HepG2 (cell line): ENCODE results near the gene RASL10B. TPM values are rescaled to one million over a fixed set of nuclear protein-coding genes. Genes with fewer than 3 reads are reported as not detected.

Source experiments
- ATAC-seq: fragments of 200-7000 bp; cut with Tn5 transposase; 3 replicates; pipeline ENCODE4 v1.9.1; 2020; ENCODE audit warnings: mild to moderate bottlenecking, moderate library complexity
- BruUV-seq: library from RNA; stranded (reverse); fragments of 400-500 nt; replicated peaks from 2 replicates; lab custom pipeline; 2021; lab: Mats Ljungman, UMichigan
- CTCF ChIA-PET: fragments of 300-600 bp; formaldehyde crosslinking; extraction: SDS; loops from one replicate; lab custom pipeline; 2021; ENCODE audit warnings: low total read pairs, inconsistent platforms, low intra/inter-chr PET ratio; lab: Yijun Ruan, JAX
- POLR2A ChIA-PET: fragments of 350-600 bp; sonication (Branson Sonifier 250); formaldehyde crosslinking; loops from one replicate; lab custom pipeline; 2020; ENCODE audit warnings: antibody characterized with exemption, inconsistent platforms; lab: Yijun Ruan, JAX
- DNase-seq: peaks from one replicate; pipeline ENCODE4 v3.0.0-alpha.2; 2015; ENCODE audit warnings: low spot score
- FAIRE-seq: peaks from 3 replicates; lab custom pipeline; 2011; peaks lifted over from hg19 to GRCh38; lab: Jason Lieb, UNC
- H2AFZ ChIP-seq: one replicate; pipeline ENCODE4 v1.6.1; 2011; ENCODE audit warnings: low read length, inconsistent platforms
- H3K27ac ChIP-seq: fragments of 300-600 bp; 3 replicates; pipeline ENCODE4 v1.8.0; 2011; ENCODE audit warnings: mixed run types, mild to moderate bottlenecking, mixed read lengths, low read length, inconsistent platforms; ENCODE audit not compliant: insufficient read depth; ENCODE audit errors: extremely low read length
- H3K27me3 ChIP-seq, 2 experiments: fragments of 200-600 bp in 1 of 2; 2 replicates in 1 of 2; 3 replicates in 1 of 2; pipeline versions ENCODE4 v1.6.0 to v1.8.0; 2011; ENCODE audit warnings: low read length in 2 of 2, mild to moderate bottlenecking in 2 of 2, moderate library complexity in 2 of 2, inconsistent platforms in 1 of 2; ENCODE audit not compliant: insufficient read depth in 2 of 2, control insufficient read depth in 1 of 2
- H3K36me3 ChIP-seq, 2 experiments: fragments of 200-600 bp in 1 of 2; replicated peaks in 1 of 2; 2 replicates in 1 of 2; 3 replicates in 1 of 2; pipeline versions ENCODE4 v1.5.1 to v1.8.0; 2011; ENCODE audit warnings: low read length in 2 of 2, inconsistent platforms in 1 of 2; ENCODE audit not compliant: insufficient read depth in 2 of 2, control insufficient read depth in 1 of 2
- H3K4me1 ChIP-seq: 2 replicates; pipeline ENCODE4 v1.5.1; 2012; ENCODE audit warnings: low read length, inconsistent platforms; ENCODE audit not compliant: insufficient read depth
- H3K4me2 ChIP-seq: 2 replicates; pipeline ENCODE4 v1.6.0; 2011; ENCODE audit warnings: low read depth, low read length, inconsistent platforms
- H3K4me3 ChIP-seq, 3 experiments: fragments of 200-600 bp in 1 of 3; sonication (generic), shearing (Covaris generic) in 1 of 3; replicated peaks in 1 of 3; 2 replicates each; pipeline ENCODE4 v1.5.1; 2011 to 2016; ENCODE audit warnings: low read length in 3 of 3, inconsistent platforms in 2 of 3, low read depth in 2 of 3, mild to moderate bottlenecking in 2 of 3, control low read depth in 1 of 3, mixed read lengths in 1 of 3; ENCODE audit not compliant: insufficient read depth in 1 of 3
- H3K79me2 ChIP-seq: one replicate; pipeline ENCODE4 v1.6.1; 2011; ENCODE audit warnings: low read length, inconsistent platforms; ENCODE audit not compliant: insufficient read depth
- H3K9ac ChIP-seq: 2 replicates; pipeline ENCODE4 v1.6.0; 2011; ENCODE audit warnings: mild to moderate bottlenecking, low read depth, low read length, inconsistent platforms; ENCODE audit not compliant: insufficient read depth
- H3K9me3 ChIP-seq: 2 replicates; pipeline ENCODE4 v1.5.1; 2012; ENCODE audit warnings: mild to moderate bottlenecking, low read length
- H4K20me1 ChIP-seq: 2 replicates; pipeline ENCODE4 v1.6.0; 2011; ENCODE audit warnings: inconsistent platforms, mild to moderate bottlenecking, low read length, moderate library complexity; ENCODE audit not compliant: insufficient read depth
- HNF4A ChIP-seq: sonication (generic); formaldehyde crosslinking; IDR thresholded peaks from 2 replicates; pipeline ENCODE4 v1.4.0; 2020; ENCODE audit warnings: missing genetic modification reagents
- RBM39 ChIP-seq: fragments of 200-400 bp; formaldehyde crosslinking; IDR thresholded peaks from one replicate; pipeline ENCODE4 v1.6.1; 2018; ENCODE audit warnings: antibody characterized with exemption, mild to moderate bottlenecking, low read depth, low read length; ENCODE audit not compliant: poor library complexity, severe bottlenecking
- ZFY ChIP-seq: sonication (generic); formaldehyde crosslinking; IDR thresholded peaks from 2 replicates; pipeline ENCODE4 v1.4.0; 2020; ENCODE audit warnings: missing genetic modification reagents
- ZNF3 ChIP-seq: IDR thresholded peaks from 2 replicates; pipeline ENCODE4 v1.7.0; 2017; ENCODE audit warnings: inconsistent platforms
- ZNF33A ChIP-seq: sonication (generic); formaldehyde crosslinking; IDR thresholded peaks from 2 replicates; pipeline ENCODE4 v1.5.1; 2020; ENCODE audit warnings: missing genetic modification reagents, mild to moderate bottlenecking, moderate library complexity, borderline replicate concordance
- WGBS: methylation state at CpG from one replicate; pipeline ENCODE4 v1.1.6; 2017; ENCODE audit warnings: low lambda C conversion rate; 5-methylcytosine and 5-hydroxymethylcytosine counted together
- in situ Hi-C: cut with HindIII; loops from 2 replicates; pipeline ENCODE4 v1.10.0; 2017; ENCODE audit warnings: low pct_unique_long_range_greater_than_20kb; ENCODE audit not compliant: extremely low pct_ligation_motif_present
- intact Hi-C: fragments of 100-400 bp; cut with micrococcal nuclease; formaldehyde crosslinking; loops from one replicate; pipeline ENCODE4 v1.10.0; 2022; ENCODE audit not compliant: unreplicated experiment
- polyA plus RNA-seq, 8 experiments: library from polyadenylated mRNA; depleted of rRNA in 3 of 8; stranded (reverse) in 7 of 8; unstranded in 1 of 8; fragments of >200 nt; fragmentation: Illumina TruSeq in 4 of 8; extraction: Trizol in 4 of 8; gene quantifications; 2 replicates each; pipeline versions ENCODE4 v1.2.1 to v1.2.3, GENCODE V29; 2011 to 2016; ENCODE audit warnings: low read depth in 4 of 8, missing spikeins in 1 of 8, mixed read lengths in 1 of 8; ENCODE audit not compliant: insufficient read depth in 1 of 8
- total RNA-seq, 5 experiments: library from RNA; depleted of rRNA; stranded (reverse); fragments of >200 nt; fragmentation: Illumina TruSeq; extraction: Trizol; gene quantifications; 2 replicates each; pipeline ENCODE4 v1.2.3, GENCODE V29; 2016; ENCODE audit warnings: low read depth in 1 of 5
- TF ChIP-seq, protein P1 (sequence below): sonication (generic); formaldehyde crosslinking; IDR thresholded peaks from 2 replicates; pipeline ENCODE4 v1.4.0; 2020; ENCODE audit warnings: missing genetic modification reagents
- TF ChIP-seq, protein P2 (sequence below): sonication (generic); formaldehyde crosslinking; IDR thresholded peaks from 2 replicates; pipeline ENCODE4 v1.5.1; 2020; ENCODE audit warnings: missing genetic modification reagents, mild to moderate bottlenecking, borderline replicate concordance
- TF ChIP-seq, protein P3 (sequence below): sonication (generic); formaldehyde crosslinking; IDR thresholded peaks from 2 replicates; pipeline ENCODE4 v1.5.0; 2020; ENCODE audit warnings: missing genetic modification reagents
- TF ChIP-seq, protein P4 (sequence below): sonication (generic); formaldehyde crosslinking; IDR thresholded peaks from 2 replicates; pipeline ENCODE4 v1.9.0; 2022; ENCODE audit warnings: missing genetic modification reagents, mild to moderate bottlenecking, borderline replicate concordance
- TF ChIP-seq, protein P5 (sequence below): sonication (generic); formaldehyde crosslinking; IDR thresholded peaks from 2 replicates; pipeline ENCODE4 v1.5.1; 2020; ENCODE audit warnings: missing genetic modification reagents, mild to moderate bottlenecking, borderline replicate concordance
- TF ChIP-seq, protein P6 (sequence below): sonication (generic); formaldehyde crosslinking; IDR thresholded peaks from 2 replicates; pipeline ENCODE4 v1.4.0; 2020; ENCODE audit warnings: missing genetic modification reagents, borderline replicate concordance

RASL10B gene
- total and polyA plus RNA-seq, 2 of the 13 experiments (the other 11 are each of a cell fraction or from before 2014, with no cell fraction given) = 8.8 to 11.0 TPM

DNA sequence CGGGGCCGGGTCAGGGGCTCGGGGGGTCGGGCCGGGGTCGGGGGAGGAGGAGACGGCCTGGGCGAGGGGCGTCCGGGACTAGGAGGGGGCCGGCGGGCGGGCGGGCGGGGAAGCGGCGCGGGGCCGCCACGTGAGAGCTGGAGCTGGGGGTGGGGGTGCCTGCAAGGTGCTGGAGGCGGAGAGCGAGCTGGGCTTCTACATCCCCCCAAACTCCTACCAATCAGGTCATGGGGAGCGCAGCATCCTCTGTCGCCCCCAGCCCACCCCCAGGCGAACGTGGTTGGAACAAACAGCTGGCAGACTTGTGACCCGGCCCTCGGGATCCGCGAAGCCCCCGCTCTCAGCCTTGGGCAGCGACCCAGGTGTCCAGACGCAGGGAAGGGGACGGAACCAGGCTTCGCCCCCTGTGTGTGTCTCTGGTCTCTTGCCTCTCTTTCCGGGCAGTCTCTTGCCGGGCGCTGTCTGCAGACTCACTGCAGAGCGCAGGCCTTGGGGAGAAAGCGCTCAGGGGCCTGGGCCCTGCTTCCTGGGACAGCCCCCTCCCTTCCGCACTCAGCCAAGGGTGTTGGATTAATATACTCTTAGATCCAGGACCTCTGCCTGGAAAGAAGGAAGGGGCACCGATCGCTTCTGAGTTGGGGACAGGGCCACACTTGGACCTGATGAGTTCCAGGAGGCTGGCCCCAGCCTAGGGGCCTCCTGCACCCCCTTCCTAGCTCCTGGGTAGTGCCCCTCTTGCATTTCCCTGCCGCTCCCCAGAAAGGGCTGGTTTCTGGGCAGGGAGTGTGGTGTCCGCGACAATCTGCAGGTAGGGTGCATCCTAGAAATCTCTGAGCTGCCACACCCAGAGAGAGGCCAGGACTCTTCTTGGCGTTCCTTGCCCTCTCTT is 722 bp downstream of the RASL10B start (continued):
- TF ChIP-seq, protein P1, sequence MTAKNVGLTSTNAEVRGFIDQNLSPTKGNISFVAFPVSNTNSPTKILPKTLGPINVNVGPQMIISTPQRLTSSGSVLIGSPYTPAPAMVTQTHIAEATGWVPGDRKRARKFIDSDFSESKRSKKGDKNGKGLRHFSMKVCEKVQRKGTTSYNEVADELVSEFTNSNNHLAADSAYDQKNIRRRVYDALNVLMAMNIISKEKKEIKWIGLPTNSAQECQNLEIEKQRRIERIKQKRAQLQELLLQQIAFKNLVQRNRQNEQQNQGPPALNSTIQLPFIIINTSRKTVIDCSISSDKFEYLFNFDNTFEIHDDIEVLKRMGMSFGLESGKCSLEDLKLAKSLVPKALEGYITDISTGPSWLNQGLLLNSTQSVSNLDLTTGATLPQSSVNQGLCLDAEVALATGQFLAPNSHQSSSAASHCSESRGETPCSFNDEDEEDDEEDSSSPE = peak; percentile 10; the same call in 1 of the 2 replicates
- TF ChIP-seq, protein P2, sequence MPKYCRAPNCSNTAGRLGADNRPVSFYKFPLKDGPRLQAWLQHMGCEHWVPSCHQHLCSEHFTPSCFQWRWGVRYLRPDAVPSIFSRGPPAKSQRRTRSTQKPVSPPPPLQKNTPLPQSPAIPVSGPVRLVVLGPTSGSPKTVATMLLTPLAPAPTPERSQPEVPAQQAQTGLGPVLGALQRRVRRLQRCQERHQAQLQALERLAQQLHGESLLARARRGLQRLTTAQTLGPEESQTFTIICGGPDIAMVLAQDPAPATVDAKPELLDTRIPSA (CRISPR knock-in tag) = no peak
- TF ChIP-seq, protein P3, sequence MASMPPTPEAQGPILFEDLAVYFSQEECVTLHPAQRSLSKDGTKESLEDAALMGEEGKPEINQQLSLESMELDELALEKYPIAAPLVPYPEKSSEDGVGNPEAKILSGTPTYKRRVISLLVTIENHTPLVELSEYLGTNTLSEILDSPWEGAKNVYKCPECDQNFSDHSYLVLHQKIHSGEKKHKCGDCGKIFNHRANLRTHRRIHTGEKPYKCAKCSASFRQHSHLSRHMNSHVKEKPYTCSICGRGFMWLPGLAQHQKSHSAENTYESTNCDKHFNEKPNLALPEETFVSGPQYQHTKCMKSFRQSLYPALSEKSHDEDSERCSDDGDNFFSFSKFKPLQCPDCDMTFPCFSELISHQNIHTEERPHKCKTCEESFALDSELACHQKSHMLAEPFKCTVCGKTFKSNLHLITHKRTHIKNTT = no peak
- peak; percentile 48 for TF ChIP-seq ZFY
- no peak for TF ChIP-seq ZNF3
- TF ChIP-seq ZNF33A (CRISPR knock-in tag) = no peak

DNA sequence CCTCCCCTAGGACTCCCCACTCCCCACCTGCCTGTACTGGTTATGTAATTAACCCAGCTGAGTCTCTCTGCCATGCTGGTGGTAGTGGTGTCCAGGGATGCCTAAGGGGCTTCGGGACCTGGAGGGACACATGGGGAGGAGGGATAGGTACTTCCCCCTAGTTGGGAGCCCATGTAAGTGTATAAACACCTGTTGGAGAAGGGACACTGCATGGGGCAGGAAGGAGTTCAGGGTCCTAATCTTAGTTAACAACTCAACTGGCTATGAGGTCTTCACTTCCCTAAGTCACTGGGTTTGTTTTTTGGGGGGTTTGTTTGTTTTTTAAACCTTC is 1.3 kb downstream of the RASL10B start:
- H3K27ac ChIP-seq = no peak overlapping the region
- H2AFZ ChIP-seq = no peak overlapping the region
- POLR2A ChIA-PET = no interaction called here
- intact Hi-C loops (no loop called here), in situ Hi-C loops (loop anchor here (25.0 kb wide), 1 partner anchor 420 kb away; no protein-coding TSS in a partner anchor)
- WGBS = 57% methylated on average over 1 of the region's 1 CpG
- no peaks in the 10 kb centered on the region for H3K27me3 ChIP-seq
- ATAC-seq = peak; percentile 4; the same call in 1 of the 3 replicates
- CTCF ChIA-PET = no interaction called here
- peak overlapping the region; percentile 63 to 87 (median 70); a peak in 5 of 6 replicates for H3K4me3 ChIP-seq
- H3K9me3 ChIP-seq = no peaks in the 10 kb centered on the region
- FAIRE-seq = no peak
- no peaks in the 10 kb centered on the region for H3K36me3 ChIP-seq
- no TSS peak for BruUV-seq
- H3K9ac ChIP-seq = peak overlapping the region; percentile 65
- peaks cover 24% of the 10 kb centered on the region for H3K4me1 ChIP-seq
- H3K79me2 ChIP-seq = peaks cover 2% of the 10 kb centered on the region
- H3K4me2 ChIP-seq = peak overlapping the region; percentile 82
- DNase-seq = no peak
- no peaks in the 10 kb centered on the region for H4K20me1 ChIP-seq
- no peak for TF ChIP-seq HNF4A
- TF ChIP-seq, protein P4, sequence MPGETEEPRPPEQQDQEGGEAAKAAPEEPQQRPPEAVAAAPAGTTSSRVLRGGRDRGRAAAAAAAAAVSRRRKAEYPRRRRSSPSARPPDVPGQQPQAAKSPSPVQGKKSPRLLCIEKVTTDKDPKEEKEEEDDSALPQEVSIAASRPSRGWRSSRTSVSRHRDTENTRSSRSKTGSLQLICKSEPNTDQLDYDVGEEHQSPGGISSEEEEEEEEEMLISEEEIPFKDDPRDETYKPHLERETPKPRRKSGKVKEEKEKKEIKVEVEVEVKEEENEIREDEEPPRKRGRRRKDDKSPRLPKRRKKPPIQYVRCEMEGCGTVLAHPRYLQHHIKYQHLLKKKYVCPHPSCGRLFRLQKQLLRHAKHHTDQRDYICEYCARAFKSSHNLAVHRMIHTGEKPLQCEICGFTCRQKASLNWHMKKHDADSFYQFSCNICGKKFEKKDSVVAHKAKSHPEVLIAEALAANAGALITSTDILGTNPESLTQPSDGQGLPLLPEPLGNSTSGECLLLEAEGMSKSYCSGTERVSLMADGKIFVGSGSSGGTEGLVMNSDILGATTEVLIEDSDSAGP (CRISPR knock-in tag) = no peak
- TF ChIP-seq, protein P5, sequence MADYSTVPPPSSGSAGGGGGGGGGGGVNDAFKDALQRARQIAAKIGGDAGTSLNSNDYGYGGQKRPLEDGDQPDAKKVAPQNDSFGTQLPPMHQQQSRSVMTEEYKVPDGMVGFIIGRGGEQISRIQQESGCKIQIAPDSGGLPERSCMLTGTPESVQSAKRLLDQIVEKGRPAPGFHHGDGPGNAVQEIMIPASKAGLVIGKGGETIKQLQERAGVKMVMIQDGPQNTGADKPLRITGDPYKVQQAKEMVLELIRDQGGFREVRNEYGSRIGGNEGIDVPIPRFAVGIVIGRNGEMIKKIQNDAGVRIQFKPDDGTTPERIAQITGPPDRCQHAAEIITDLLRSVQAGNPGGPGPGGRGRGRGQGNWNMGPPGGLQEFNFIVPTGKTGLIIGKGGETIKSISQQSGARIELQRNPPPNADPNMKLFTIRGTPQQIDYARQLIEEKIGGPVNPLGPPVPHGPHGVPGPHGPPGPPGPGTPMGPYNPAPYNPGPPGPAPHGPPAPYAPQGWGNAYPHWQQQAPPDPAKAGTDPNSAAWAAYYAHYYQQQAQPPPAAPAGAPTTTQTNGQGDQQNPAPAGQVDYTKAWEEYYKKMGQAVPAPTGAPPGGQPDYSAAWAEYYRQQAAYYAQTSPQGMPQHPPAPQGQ = no peak
- TF ChIP-seq RBM39 = no peak
- TF ChIP-seq, protein P6, sequence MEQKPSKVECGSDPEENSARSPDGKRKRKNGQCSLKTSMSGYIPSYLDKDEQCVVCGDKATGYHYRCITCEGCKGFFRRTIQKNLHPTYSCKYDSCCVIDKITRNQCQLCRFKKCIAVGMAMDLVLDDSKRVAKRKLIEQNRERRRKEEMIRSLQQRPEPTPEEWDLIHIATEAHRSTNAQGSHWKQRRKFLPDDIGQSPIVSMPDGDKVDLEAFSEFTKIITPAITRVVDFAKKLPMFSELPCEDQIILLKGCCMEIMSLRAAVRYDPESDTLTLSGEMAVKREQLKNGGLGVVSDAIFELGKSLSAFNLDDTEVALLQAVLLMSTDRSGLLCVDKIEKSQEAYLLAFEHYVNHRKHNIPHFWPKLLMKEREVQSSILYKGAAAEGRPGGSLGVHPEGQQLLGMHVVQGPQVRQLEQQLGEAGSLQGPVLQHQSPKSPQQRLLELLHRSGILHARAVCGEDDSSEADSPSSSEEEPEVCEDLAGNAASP (CRISPR knock-in tag) = no peak
